Tibial nerve (tissue), 3 donors: ENCODE data around the gene RDH12.

Experiments used
- CTCF ChIP-seq, 5 experiments: fragments of 200-600 bp in 3 of 5; fragments of 450-650 bp in 2 of 5; sonication (generic) in 3 of 5; IDR thresholded peaks; one replicate each; pipeline ENCODE4 v1.5.1; 2016 to 2019; ENCODE audit warnings: antibody characterized with exemption in 5 of 5, mild to moderate bottlenecking in 3 of 5, moderate library complexity in 2 of 5
- POLR2A ChIP-seq, 2 donors: fragments of 450-650 bp; IDR thresholded peaks; one replicate each; pipeline ENCODE4 v1.6.1; 2017; ENCODE audit warnings: antibody characterized with exemption in 2 of 2, mild to moderate bottlenecking in 2 of 2, moderate library complexity in 2 of 2

- TF ChIP-seq CTCF (IDR thresholded peaks at IDR 0.05) = no peak
- no peak for TF ChIP-seq POLR2A (IDR thresholded peaks at IDR 0.05)
Measured at GRCh38 chr14:67663633-67664032, 38.1 kb upstream of the RDH12 start.
